ENCODE data around the gene EYA2.

Gene EYA2

GRCh38 chr20:47066484-47067270 is 172.0 kb downstream of the EYA2 start:
- DNase-seq (ENCODE audit: low spot score): no peak

GRCh38 chr20:47067776-47068175 is 173.1 kb downstream of the EYA2 start:
- DNase-seq (ENCODE audit: low spot score): no peak

GRCh38 chr20:47070176-47070575 is 175.5 kb downstream of the EYA2 start:
- DNase-seq (ENCODE audit: low spot score): no peak

DNA sequence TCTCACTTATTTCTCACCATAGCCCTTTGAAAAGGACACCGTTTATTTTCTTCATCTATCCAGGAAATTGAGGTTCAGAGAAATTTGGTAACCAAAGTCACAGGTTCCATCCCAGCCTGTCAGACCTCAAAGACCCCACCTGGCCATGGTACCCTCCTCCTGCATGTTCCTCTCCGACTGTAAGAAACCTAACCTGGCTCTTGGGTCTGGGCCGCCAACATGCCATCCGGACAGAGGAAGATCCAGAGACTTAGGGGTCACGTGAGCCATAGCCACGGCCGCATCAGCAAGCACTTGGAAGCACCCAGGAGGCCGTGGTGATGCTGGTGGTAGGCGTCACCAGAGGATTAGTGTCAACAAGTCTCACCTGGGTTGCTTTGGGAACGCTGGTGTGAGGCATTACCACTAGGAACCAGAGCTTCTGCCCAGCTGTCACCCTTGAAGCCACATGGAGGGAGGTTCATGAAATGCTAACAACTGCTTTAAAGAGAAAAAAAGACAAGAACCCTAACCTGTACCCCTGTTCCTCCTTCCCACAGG is 177.1 kb downstream of the EYA2 start:
- no peak for DNase-seq (ENCODE audit: low spot score)

- no peak for DNase-seq (ENCODE audit: low spot score)
Observed at GRCh38 chr20:47073766-47074475, 179.3 kb downstream of the EYA2 start.

DNA sequence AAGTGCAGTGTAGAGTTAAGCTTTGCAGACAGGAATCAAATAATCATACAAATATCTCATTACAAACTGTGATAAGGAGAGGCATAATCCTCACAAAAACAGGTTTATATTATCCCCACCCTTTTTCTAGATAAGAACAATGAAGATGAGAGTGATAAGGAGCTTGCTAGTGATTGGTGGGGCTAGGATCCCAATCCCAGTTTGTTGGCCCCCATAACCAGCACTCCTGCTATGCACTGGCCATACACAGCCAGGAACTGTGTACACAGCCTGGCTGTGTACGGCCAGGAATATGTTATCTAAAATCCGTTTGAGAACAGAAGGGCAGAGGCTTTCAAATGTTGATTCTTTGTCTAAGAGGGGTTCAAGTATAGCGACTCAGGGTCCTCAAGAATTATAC is 180.6 kb downstream of the EYA2 start:
- no peak for DNase-seq (ENCODE audit: low spot score)

- DNase-seq (ENCODE audit: low spot score): no peak
Observed at GRCh38 chr20:47079047-47079446, 184.4 kb downstream of the EYA2 start.

GRCh38 chr20:47080365-47080764 is 185.7 kb downstream of the EYA2 start:
- DNase-seq (ENCODE audit: low spot score): no peak

DNA sequence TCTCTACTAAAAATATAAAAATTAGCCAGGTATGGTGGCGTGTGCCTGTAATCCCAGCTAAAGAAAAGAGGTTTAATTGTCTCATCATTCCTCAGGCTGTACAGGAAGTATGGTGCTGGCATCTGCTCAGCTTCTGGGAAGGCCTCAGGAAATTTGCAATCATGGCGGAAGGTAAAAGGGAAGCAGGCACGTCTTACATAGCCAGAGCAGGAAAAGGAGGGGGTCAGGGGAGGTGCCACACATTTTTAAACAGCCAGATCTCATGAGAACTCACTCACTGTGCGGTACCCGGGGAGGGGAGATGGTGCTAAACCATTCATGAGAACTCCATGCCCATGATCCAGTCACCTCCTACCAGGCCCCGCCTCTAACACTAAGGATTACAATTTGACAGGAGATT is 191.7 kb downstream of the EYA2 start:
- no peak for DNase-seq (ENCODE audit: low spot score)

- DNase-seq (ENCODE audit: low spot score): no peak
Observed at GRCh38 chr20:47088335-47088734, 193.7 kb downstream of the EYA2 start.

DNA sequence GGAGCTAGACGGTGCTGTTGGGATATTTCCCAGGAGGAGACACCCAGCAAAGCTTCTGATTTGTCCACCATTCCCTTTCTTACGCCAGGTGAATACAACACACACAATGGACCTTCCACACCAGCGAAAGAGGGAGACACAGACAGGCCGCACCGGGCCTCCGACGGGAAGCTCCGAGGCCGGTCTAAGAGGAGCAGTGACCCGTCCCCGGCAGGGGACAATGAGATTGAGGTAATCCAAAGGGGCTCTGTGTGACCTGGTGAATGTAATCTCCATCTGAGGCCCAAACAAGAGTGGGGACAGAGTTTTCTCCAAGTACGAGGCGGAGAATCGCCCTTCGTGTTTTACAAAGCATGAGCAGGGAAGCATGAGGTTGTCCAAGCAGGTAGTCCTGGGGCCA is 194.5 kb downstream of the EYA2 start:
- DNase-seq (ENCODE audit: low spot score): no peak

- no peak for DNase-seq (ENCODE audit: low spot score)
Observed at GRCh38 chr20:47090835-47091234, 196.2 kb downstream of the EYA2 start.

GRCh38 chr20:47093320-47093966 is 198.8 kb downstream of the EYA2 start:
- no peak for DNase-seq (ENCODE audit: low spot score)

GRCh38 chr20:47095690-47096089 is 201.0 kb downstream of the EYA2 start:
- DNase-seq (ENCODE audit: low spot score): no peak

DNA sequence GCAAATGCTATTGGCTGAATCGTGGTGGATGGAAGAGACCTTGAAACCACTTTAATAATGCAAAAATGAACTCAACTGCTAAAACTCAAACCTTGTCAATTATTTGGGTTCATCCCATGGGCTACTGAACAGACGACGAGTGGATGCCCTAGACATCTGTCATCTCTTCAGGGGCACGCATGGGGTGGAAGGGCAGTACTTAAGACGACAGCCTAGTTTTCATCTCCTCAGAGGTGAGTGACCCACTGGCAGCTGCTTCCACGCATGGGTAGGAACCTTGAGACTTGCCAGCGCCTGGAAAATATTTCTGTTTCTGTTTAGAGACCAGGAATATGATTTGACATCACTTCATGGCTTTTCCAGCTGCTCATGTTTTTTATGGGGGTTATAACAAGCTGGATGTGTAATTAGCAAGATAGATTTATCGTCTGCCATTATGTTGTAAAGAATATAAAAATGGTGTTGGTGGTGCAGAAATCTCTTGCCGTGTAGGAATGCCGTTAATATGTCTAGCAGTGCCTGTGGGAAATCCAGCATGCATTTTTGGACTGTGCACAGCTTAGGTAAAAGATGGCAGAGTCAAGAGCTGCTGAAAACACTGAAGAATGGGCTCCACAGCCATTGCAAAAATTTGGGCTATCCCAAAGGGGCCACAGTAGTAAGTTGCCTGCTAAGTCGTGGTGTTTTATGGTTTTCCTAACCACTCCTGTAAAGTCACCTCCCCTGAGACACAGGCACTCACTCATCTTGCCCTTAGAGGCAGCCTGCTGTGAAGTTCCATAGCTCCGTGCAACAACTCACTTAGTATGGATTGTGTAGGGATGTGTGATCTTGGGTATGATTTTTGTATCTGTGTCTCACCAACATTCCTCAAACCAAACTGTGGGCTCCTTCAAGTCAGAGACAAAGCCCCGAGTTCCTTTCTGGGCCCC is 203.3 kb downstream of the EYA2 start:
- DNase-seq (ENCODE audit: low spot score): no peak

DNA sequence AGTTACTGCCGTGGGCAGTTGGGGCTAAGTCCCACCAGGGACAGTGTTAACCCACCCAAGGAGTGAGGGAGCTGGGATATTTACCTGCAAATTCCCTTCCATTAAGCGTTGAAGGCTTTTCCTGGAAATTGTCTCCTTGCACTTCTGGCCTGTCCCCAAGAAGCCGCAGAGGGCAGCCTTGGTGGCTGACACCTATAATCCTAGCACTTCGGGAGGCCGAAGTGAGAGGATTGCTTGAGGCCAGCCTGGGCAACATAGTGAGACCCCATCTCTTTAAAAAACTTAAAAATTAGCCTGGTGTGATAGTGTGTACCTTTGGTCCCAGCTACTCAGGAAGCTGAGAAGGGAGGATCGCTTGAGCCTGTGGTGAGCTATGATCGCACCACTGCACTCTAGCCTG is 204.4 kb downstream of the EYA2 start:
- DNase-seq (ENCODE audit: low spot score): no peak

DNA sequence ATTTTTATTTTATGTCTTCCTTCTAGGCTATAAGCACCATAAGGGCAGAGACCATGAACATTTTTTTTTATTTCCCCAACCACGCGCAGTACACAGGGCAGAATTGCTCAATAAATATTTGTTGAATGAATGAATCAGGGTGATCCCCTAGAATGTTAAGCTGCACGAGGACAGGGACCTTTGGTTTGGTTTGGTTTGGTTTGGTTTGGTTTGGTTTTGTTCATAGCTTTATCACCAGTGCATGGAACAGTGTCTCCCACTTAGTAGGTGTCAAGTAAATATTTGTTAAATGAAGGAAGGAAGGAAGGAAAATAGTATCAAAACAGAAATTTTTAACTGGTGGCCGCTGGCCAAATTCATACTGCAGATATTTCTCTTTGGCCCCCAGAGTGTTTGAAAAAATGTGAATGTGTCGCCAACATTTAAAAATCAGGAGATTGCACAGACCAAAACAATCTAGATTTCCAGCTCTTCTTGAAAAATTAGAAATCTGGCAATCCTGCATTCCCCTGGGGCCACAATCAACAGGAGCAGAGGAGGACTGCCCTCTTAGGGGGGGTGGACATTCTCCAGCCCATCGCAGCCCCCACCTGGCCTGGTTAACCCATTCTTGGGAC is 205.3 kb downstream of the EYA2 start:
- no peak for DNase-seq (ENCODE audit: low spot score)

DNA sequence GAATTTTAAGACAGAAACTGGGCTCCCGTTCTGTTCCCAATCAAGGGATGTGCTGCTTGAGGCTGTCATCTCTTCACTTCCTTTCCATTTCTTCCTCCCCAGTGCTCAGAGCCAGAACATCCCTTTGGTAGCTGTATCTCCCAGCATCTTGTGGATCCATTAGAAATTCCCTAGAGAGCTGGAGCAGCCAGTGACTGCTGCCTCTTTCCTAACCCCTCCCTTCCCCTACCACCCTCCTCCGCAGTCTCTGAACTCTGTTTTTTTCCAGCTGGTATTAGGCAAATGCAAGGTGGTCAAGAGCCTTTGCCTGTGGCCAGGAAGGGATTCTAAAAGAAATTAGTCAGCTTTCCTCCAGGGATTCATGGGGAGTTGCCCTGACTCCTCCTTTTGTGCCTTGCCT is 208.0 kb downstream of the EYA2 start:
- no peak for DNase-seq (ENCODE audit: low spot score)

DNA sequence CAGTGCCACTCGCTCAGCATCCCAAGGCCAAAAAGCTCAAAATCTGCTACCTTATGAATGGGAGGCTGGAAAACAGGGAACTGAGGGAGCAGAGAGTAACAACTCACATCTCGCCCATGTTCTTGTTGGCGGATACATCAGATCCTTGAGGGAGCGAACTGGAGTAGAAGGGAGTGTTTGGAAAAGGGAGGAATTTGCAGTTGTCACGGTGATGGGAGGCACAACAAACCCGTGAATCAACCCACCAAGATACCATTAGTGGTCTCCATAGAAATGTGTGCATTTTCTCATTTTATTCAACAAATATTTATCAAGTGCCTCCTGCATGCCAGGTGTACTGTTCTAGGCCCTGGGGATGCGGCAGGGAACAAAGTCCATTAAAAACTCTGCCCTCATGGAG is 212.1 kb downstream of the EYA2 start:
- no peak for DNase-seq (ENCODE audit: low spot score)

DNA sequence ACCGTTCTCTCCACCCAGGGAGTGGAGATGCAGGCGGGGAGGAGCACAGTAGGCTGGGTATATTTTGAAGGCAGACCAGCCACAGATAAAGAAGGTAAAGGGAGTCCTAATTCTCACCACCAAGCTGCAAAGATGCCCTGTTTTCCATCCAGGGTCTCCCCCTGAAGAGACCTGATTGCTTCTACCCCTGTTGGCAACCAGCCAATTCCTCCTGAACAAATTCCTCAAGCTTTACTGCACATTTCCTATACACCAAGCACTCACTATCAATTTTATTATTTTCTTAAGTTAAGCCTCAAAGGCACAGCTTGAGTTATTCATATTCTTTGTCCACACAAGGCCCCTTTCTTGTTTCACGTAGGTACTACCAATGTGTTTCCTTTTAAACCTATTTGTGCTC is 214.4 kb downstream of the EYA2 start:
- DNase-seq (ENCODE audit: low spot score): no peak

DNA sequence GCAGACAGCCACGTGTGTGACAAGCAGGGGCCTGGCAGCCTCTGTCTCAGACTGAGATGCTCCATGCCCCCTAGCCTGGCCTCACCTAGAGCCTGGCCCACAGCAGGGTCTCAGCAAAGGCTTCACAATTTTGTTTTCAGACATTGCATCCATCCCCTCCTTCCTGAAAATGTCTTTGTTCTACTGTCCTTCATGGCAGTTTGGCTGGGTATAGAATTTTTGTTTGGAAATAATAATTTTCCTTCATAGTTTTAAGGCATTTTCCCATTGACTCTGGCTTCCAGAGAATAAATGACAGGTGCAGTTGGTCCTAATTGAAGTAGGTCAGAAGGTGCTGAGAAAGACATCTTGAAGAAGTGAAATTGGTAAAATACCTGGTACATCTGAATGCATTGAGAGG is 216.2 kb downstream of the EYA2 start:
- no peak for DNase-seq (ENCODE audit: low spot score)

Data from COLO829 (cell line).